HepG2 (cell line): Measurements from ENCODE around the gene IL16. TPM values are rescaled to one million over a fixed set of nuclear protein-coding genes. Genes with fewer than 3 reads are reported as not detected.

Experiments
- ATAC-seq: fragments of 200-7000 bp; cut with Tn5 transposase; 3 replicates; pipeline ENCODE4 v1.9.1; 2020; ENCODE audit warnings: mild to moderate bottlenecking, moderate library complexity
- BruUV-seq: library from RNA; stranded (reverse); fragments of 400-500 nt; replicated peaks from 2 replicates; lab custom pipeline; 2021; lab: Mats Ljungman, UMichigan
- CTCF ChIA-PET: fragments of 300-600 bp; formaldehyde crosslinking; extraction: SDS; loops from one replicate; lab custom pipeline; 2021; ENCODE audit warnings: low total read pairs, inconsistent platforms, low intra/inter-chr PET ratio; lab: Yijun Ruan, JAX
- POLR2A ChIA-PET: fragments of 350-600 bp; sonication (Branson Sonifier 250); formaldehyde crosslinking; loops from one replicate; lab custom pipeline; 2020; ENCODE audit warnings: antibody characterized with exemption, inconsistent platforms; lab: Yijun Ruan, JAX
- DNase-seq: peaks from one replicate; pipeline ENCODE4 v3.0.0-alpha.2; 2015; ENCODE audit warnings: low spot score
- FAIRE-seq: peaks from 3 replicates; lab custom pipeline; 2011; peaks lifted over from hg19 to GRCh38; lab: Jason Lieb, UNC
- H2AFZ ChIP-seq: one replicate; pipeline ENCODE4 v1.6.1; 2011; ENCODE audit warnings: low read length, inconsistent platforms
- H3K27ac ChIP-seq: fragments of 300-600 bp; 3 replicates; pipeline ENCODE4 v1.8.0; 2011; ENCODE audit warnings: mixed run types, mild to moderate bottlenecking, mixed read lengths, low read length, inconsistent platforms; ENCODE audit not compliant: insufficient read depth; ENCODE audit errors: extremely low read length
- H3K27me3 ChIP-seq, 2 experiments: fragments of 200-600 bp in 1 of 2; 2 replicates in 1 of 2; 3 replicates in 1 of 2; pipeline versions ENCODE4 v1.6.0 to v1.8.0; 2011; ENCODE audit warnings: low read length in 2 of 2, mild to moderate bottlenecking in 2 of 2, moderate library complexity in 2 of 2, inconsistent platforms in 1 of 2; ENCODE audit not compliant: insufficient read depth in 2 of 2, control insufficient read depth in 1 of 2
- H3K36me3 ChIP-seq, 2 experiments: fragments of 200-600 bp in 1 of 2; replicated peaks in 1 of 2; 2 replicates in 1 of 2; 3 replicates in 1 of 2; pipeline versions ENCODE4 v1.5.1 to v1.8.0; 2011; ENCODE audit warnings: low read length in 2 of 2, inconsistent platforms in 1 of 2; ENCODE audit not compliant: insufficient read depth in 2 of 2, control insufficient read depth in 1 of 2
- H3K4me1 ChIP-seq: 2 replicates; pipeline ENCODE4 v1.5.1; 2012; ENCODE audit warnings: low read length, inconsistent platforms; ENCODE audit not compliant: insufficient read depth
- H3K4me2 ChIP-seq: 2 replicates; pipeline ENCODE4 v1.6.0; 2011; ENCODE audit warnings: low read depth, low read length, inconsistent platforms
- H3K4me3 ChIP-seq, 3 experiments: fragments of 200-600 bp in 1 of 3; sonication (generic), shearing (Covaris generic) in 1 of 3; replicated peaks in 1 of 3; 2 replicates each; pipeline ENCODE4 v1.5.1; 2011 to 2016; ENCODE audit warnings: low read length in 3 of 3, inconsistent platforms in 2 of 3, low read depth in 2 of 3, mild to moderate bottlenecking in 2 of 3, control low read depth in 1 of 3, mixed read lengths in 1 of 3; ENCODE audit not compliant: insufficient read depth in 1 of 3
- H3K79me2 ChIP-seq: one replicate; pipeline ENCODE4 v1.6.1; 2011; ENCODE audit warnings: low read length, inconsistent platforms; ENCODE audit not compliant: insufficient read depth
- H3K9ac ChIP-seq: 2 replicates; pipeline ENCODE4 v1.6.0; 2011; ENCODE audit warnings: mild to moderate bottlenecking, low read depth, low read length, inconsistent platforms; ENCODE audit not compliant: insufficient read depth
- H3K9me3 ChIP-seq: 2 replicates; pipeline ENCODE4 v1.5.1; 2012; ENCODE audit warnings: mild to moderate bottlenecking, low read length
- H4K20me1 ChIP-seq: 2 replicates; pipeline ENCODE4 v1.6.0; 2011; ENCODE audit warnings: inconsistent platforms, mild to moderate bottlenecking, low read length, moderate library complexity; ENCODE audit not compliant: insufficient read depth
- AKAP8 ChIP-seq: sonication (generic); formaldehyde crosslinking; IDR thresholded peaks from 2 replicates; pipeline ENCODE4 v1.5.1; 2020; ENCODE audit warnings: mild to moderate bottlenecking, missing genetic modification reagents
- ERF ChIP-seq: IDR thresholded peaks from 2 replicates; pipeline ENCODE4 v1.6.1; 2018; ENCODE audit warnings: missing biosample characterization, missing genetic modification reagents
- FLYWCH1 ChIP-seq: sonication (generic); formaldehyde crosslinking; IDR thresholded peaks from 2 replicates; pipeline ENCODE4 v1.8.1; 2023; ENCODE audit warnings: mild to moderate bottlenecking, missing genetic modification reagents
- KLF11 ChIP-seq: IDR thresholded peaks from 2 replicates; pipeline ENCODE4 v1.6.1; 2016; ENCODE audit warnings: missing compliant biosample characterization
- NR1H2 ChIP-seq: sonication (generic); formaldehyde crosslinking; IDR thresholded peaks from 2 replicates; pipeline ENCODE4 v1.8.1; 2022; ENCODE audit warnings: low read depth, missing genetic modification reagents, borderline replicate concordance
- REPIN1 ChIP-seq: sonication (generic); formaldehyde crosslinking; IDR thresholded peaks from 2 replicates; pipeline ENCODE4 v1.8.0; 2022; ENCODE audit warnings: missing genetic modification reagents, low read depth, mild to moderate bottlenecking, borderline replicate concordance
- RXRB ChIP-seq: IDR thresholded peaks from 2 replicates; pipeline ENCODE4 v1.6.1; 2016; ENCODE audit warnings: borderline replicate concordance, missing genetic modification reagents, missing compliant biosample characterization
- SMARCE1 ChIP-seq: fragments of 450-650 bp; IDR thresholded peaks from 2 replicates; pipeline ENCODE4 v1.6.1; 2017; ENCODE audit warnings: borderline replicate concordance
- ZMYM3 ChIP-seq: sonication (generic); formaldehyde crosslinking; IDR thresholded peaks from 2 replicates; pipeline ENCODE4 v1.5.1; 2020; ENCODE audit warnings: mild to moderate bottlenecking, missing genetic modification reagents
- ZNF292 ChIP-seq: sonication (generic); formaldehyde crosslinking; IDR thresholded peaks from 2 replicates; pipeline ENCODE4 v1.8.1; 2022; ENCODE audit warnings: mild to moderate bottlenecking, low read depth, missing genetic modification reagents, borderline replicate concordance
- ZNF564 ChIP-seq: sonication (generic); formaldehyde crosslinking; IDR thresholded peaks from 2 replicates; pipeline ENCODE4 v1.8.1; 2023; ENCODE audit warnings: mild to moderate bottlenecking, missing genetic modification reagents
- ZNF569 ChIP-seq: sonication (generic); formaldehyde crosslinking; IDR thresholded peaks from 2 replicates; pipeline ENCODE4 v1.5.0; 2020; ENCODE audit warnings: mild to moderate bottlenecking, missing genetic modification reagents, moderate library complexity, borderline replicate concordance
- ZNF644 ChIP-seq: IDR thresholded peaks from 2 replicates; pipeline ENCODE4 v1.6.1; 2016; ENCODE audit warnings: low read depth
- WGBS: methylation state at CpG from one replicate; pipeline ENCODE4 v1.1.6; 2017; ENCODE audit warnings: low lambda C conversion rate; 5-methylcytosine and 5-hydroxymethylcytosine counted together
- in situ Hi-C: cut with HindIII; loops from 2 replicates; pipeline ENCODE4 v1.10.0; 2017; ENCODE audit warnings: low pct_unique_long_range_greater_than_20kb; ENCODE audit not compliant: extremely low pct_ligation_motif_present
- intact Hi-C: fragments of 100-400 bp; cut with micrococcal nuclease; formaldehyde crosslinking; loops from one replicate; pipeline ENCODE4 v1.10.0; 2022; ENCODE audit not compliant: unreplicated experiment
- polyA plus RNA-seq, 8 experiments: library from polyadenylated mRNA; depleted of rRNA in 3 of 8; stranded (reverse) in 7 of 8; unstranded in 1 of 8; fragments of >200 nt; fragmentation: Illumina TruSeq in 4 of 8; extraction: Trizol in 4 of 8; gene quantifications; 2 replicates each; pipeline versions ENCODE4 v1.2.1 to v1.2.3, GENCODE V29; 2011 to 2016; ENCODE audit warnings: low read depth in 4 of 8, missing spikeins in 1 of 8, mixed read lengths in 1 of 8; ENCODE audit not compliant: insufficient read depth in 1 of 8
- total RNA-seq, 5 experiments: library from RNA; depleted of rRNA; stranded (reverse); fragments of >200 nt; fragmentation: Illumina TruSeq; extraction: Trizol; gene quantifications; 2 replicates each; pipeline ENCODE4 v1.2.3, GENCODE V29; 2016; ENCODE audit warnings: low read depth in 1 of 5
- TF ChIP-seq, protein P1 (sequence below): sonication (generic); formaldehyde crosslinking; IDR thresholded peaks from 2 replicates; pipeline ENCODE4 v1.4.0; 2020; ENCODE audit warnings: missing genetic modification reagents
- TF ChIP-seq, protein P2 (sequence below), 2 experiments: IDR thresholded peaks; 2 replicates each; pipeline ENCODE4 v1.6.1; 2011 to 2012; ENCODE audit warnings: low read length in 2 of 2, borderline replicate concordance in 1 of 2, low read depth in 1 of 2, mild to moderate bottlenecking in 1 of 2, moderate library complexity in 1 of 2
- TF ChIP-seq, protein P3 (sequence below): sonication (generic); formaldehyde crosslinking; IDR thresholded peaks from 2 replicates; pipeline ENCODE4 v1.4.0; 2020; ENCODE audit warnings: mild to moderate bottlenecking, missing genetic modification reagents

IL16 gene
- total and polyA plus RNA-seq, 2 of the 13 experiments (the other 11 are each of a cell fraction or from before 2014, with no cell fraction given), result 0.03 TPM; not detected in 1

DNA sequence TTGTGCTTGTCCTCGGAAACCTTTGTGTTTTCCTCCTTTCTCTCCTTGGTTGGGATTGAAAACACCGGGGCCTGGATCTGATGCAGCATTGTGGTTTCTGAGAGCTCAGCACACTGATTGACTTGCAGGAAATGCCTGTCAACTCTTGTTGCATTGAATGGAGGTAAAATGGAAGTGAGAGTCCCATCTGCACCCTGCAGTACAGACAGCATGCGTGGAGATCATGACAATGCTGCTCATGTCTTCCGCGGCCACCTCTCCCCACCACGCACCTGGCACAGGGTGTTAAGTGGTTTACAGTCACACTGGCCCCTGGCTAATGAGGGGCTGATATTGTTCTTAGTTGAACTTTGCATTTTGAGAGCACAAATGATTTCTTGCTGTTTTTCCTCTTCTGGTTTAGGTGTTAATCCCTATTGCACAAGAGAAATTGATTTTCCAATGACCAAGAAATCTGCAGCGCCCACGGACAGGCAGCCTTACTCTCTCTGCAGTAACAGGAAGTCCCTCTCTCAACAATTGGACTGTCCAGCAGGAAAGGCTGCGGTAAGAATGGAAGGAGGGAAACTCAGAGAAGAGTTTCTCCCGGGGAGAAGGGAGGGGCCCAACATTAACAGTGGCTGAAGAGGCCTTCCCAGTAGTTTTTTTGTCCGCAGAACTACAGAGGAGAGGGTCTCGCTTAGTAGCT, 68.7 kb downstream of the IL16 start:
- Histone ChIP-seq H4K20me1 (no peaks in the 10 kb centered on the region), H3K27ac (no peak overlapping the region), H3K9me3 (no peaks in the 10 kb centered on the region), H3K4me1 (peaks cover 10% of the 10 kb centered on the region), H3K79me2 (no peaks in the 10 kb centered on the region), H3K36me3 (no peaks in the 10 kb centered on the region), H3K4me3 (no peak overlapping the region), H3K9ac (no peak overlapping the region), H2AFZ (peak overlapping the region; percentile 31), H3K27me3 (peaks cover 0 to 13% of the 10 kb centered on the region in 2 experiments; a peak in 3 of 5 replicates), H3K4me2 (peak overlapping the region; percentile 63)
- FAIRE-seq (no peak), ATAC-seq (peak; percentile 42), DNase-seq (no peak)
- CTCF ChIA-PET, result interaction anchor here (1.0 to 2.4 kb wide), 3 partner anchors 110 to 288 kb away, joined by 6 to 47 read pairs (median 31); no protein-coding TSS in a partner anchor
- no TSS peak for BruUV-seq
- 30% methylated on average over 9 of the region's 12 CpGs for WGBS
- intact Hi-C loops (no loop called here), in situ Hi-C loops (loop anchor here (5.0 kb wide), 2 partner anchors 103 to 158 kb away; no protein-coding TSS in a partner anchor)
- POLR2A ChIA-PET, result no interaction called here
- no peak for TF ChIP-seq ZNF644 (CRISPR knock-in tag)
- TF ChIP-seq, protein P1, sequence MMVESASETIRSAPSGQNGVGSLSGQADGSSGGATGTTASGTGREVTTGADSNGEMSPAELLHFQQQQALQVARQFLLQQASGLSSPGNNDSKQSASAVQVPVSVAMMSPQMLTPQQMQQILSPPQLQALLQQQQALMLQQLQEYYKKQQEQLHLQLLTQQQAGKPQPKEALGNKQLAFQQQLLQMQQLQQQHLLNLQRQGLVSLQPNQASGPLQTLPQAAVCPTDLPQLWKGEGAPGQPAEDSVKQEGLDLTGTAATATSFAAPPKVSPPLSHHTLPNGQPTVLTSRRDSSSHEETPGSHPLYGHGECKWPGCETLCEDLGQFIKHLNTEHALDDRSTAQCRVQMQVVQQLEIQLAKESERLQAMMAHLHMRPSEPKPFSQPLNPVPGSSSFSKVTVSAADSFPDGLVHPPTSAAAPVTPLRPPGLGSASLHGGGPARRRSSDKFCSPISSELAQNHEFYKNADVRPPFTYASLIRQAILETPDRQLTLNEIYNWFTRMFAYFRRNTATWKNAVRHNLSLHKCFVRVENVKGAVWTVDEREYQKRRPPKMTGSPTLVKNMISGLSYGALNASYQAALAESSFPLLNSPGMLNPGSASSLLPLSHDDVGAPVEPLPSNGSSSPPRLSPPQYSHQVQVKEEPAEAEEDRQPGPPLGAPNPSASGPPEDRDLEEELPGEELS, result no peak
- TF ChIP-seq ZNF569 (CRISPR knock-in tag), result no peak
- TF ChIP-seq KLF11 (CRISPR knock-in tag), result no peak
- TF ChIP-seq ZMYM3 (CRISPR knock-in tag), result no peak
- TF ChIP-seq, protein P2, sequence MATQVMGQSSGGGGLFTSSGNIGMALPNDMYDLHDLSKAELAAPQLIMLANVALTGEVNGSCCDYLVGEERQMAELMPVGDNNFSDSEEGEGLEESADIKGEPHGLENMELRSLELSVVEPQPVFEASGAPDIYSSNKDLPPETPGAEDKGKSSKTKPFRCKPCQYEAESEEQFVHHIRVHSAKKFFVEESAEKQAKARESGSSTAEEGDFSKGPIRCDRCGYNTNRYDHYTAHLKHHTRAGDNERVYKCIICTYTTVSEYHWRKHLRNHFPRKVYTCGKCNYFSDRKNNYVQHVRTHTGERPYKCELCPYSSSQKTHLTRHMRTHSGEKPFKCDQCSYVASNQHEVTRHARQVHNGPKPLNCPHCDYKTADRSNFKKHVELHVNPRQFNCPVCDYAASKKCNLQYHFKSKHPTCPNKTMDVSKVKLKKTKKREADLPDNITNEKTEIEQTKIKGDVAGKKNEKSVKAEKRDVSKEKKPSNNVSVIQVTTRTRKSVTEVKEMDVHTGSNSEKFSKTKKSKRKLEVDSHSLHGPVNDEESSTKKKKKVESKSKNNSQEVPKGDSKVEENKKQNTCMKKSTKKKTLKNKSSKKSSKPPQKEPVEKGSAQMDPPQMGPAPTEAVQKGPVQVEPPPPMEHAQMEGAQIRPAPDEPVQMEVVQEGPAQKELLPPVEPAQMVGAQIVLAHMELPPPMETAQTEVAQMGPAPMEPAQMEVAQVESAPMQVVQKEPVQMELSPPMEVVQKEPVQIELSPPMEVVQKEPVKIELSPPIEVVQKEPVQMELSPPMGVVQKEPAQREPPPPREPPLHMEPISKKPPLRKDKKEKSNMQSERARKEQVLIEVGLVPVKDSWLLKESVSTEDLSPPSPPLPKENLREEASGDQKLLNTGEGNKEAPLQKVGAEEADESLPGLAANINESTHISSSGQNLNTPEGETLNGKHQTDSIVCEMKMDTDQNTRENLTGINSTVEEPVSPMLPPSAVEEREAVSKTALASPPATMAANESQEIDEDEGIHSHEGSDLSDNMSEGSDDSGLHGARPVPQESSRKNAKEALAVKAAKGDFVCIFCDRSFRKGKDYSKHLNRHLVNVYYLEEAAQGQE (IDR thresholded peaks at IDR 0.05; ENCODE audit: borderline replicate concordance in 1 of 2, low read depth in 1 of 2, low read length in 2 of 2), result no peak
- no peak for TF ChIP-seq FLYWCH1 (CRISPR knock-in tag)
- no peak for TF ChIP-seq RXRB
- TF ChIP-seq SMARCE1, result no peak
- TF ChIP-seq REPIN1, result no peak
- TF ChIP-seq, protein P3, sequence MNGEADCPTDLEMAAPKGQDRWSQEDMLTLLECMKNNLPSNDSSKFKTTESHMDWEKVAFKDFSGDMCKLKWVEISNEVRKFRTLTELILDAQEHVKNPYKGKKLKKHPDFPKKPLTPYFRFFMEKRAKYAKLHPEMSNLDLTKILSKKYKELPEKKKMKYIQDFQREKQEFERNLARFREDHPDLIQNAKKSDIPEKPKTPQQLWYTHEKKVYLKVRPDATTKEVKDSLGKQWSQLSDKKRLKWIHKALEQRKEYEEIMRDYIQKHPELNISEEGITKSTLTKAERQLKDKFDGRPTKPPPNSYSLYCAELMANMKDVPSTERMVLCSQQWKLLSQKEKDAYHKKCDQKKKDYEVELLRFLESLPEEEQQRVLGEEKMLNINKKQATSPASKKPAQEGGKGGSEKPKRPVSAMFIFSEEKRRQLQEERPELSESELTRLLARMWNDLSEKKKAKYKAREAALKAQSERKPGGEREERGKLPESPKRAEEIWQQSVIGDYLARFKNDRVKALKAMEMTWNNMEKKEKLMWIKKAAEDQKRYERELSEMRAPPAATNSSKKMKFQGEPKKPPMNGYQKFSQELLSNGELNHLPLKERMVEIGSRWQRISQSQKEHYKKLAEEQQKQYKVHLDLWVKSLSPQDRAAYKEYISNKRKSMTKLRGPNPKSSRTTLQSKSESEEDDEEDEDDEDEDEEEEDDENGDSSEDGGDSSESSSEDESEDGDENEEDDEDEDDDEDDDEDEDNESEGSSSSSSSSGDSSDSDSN (CRISPR knock-in tag), result no peak
- TF ChIP-seq ZNF292, result no peak
- no peak for TF ChIP-seq ERF
- TF ChIP-seq ZNF564 (CRISPR knock-in tag), result no peak
- no peak for TF ChIP-seq NR1H2 (CRISPR knock-in tag)
- TF ChIP-seq AKAP8 (CRISPR knock-in tag), result no peak
